ENCODE data around the gene PAQR6. TPM values are rescaled to one million over a fixed set of nuclear protein-coding genes. Genes with fewer than 3 reads are reported as not detected.

PAQR6 gene
- total RNA-seq, 1 experiment from 2014 or later: 1.7 TPM

- Histone ChIP-seq H3K4me1 (peaks cover 9% of the 10 kb centered on the region), H3K9me3 (replicated peaks) (no peaks in the 10 kb centered on the region), H3K36me3 (peaks cover 22% of the 10 kb centered on the region), H3K4me3 (peak overlapping the region; percentile 91), H3K27ac (no peak overlapping the region; the same call in 1 of the 2 replicates), H3K27me3 (no peaks in the 10 kb centered on the region)
- peak; percentile 22 to 33 for DNase-seq
Observed at GRCh38 chr1:156281281-156281680, 33.4 kb upstream of the PAQR6 start.

- H3K36me3 ChIP-seq: peaks cover 33% of the 10 kb centered on the region
Observed at GRCh38 chr1:156279837-156280236, 32.0 kb upstream of the PAQR6 start.

GRCh38 chr1:156276966-156277381 is 29.1 kb upstream of the PAQR6 start:
- Histone ChIP-seq H3K36me3 (peaks cover 56% of the 10 kb centered on the region), H3K9me3 (replicated peaks) (no peaks in the 10 kb centered on the region), H3K4me1 (peaks cover 9% of the 10 kb centered on the region), H3K27ac (no peak overlapping the region), H3K27me3 (no peaks in the 10 kb centered on the region), H3K4me3 (no peak overlapping the region)
- DNase-seq: no peak

More at GRCh38 chr1:156279837-156280236, 32.0 kb upstream of the PAQR6 start:
- H3K9me3 ChIP-seq (replicated peaks): no peaks in the 10 kb centered on the region
- no peak for DNase-seq
- H3K27ac ChIP-seq: no peak overlapping the region
- no peaks in the 10 kb centered on the region for H3K27me3 ChIP-seq
- no peak overlapping the region for H3K4me3 ChIP-seq
- H3K4me1 ChIP-seq: peaks cover 9% of the 10 kb centered on the region

GRCh38 chr1:156276532-156276931 is 28.7 kb upstream of the PAQR6 start:
- DNase-seq: no peak
- H3K4me3 ChIP-seq: no peak overlapping the region
- peaks cover 7% of the 10 kb centered on the region for H3K4me1 ChIP-seq
- H3K9me3 ChIP-seq (replicated peaks): no peaks in the 10 kb centered on the region
- H3K27me3 ChIP-seq: no peaks in the 10 kb centered on the region
- H3K36me3 ChIP-seq: peaks cover 60% of the 10 kb centered on the region
- H3K27ac ChIP-seq: no peak overlapping the region

- no peaks in the 10 kb centered on the region for H3K4me1 ChIP-seq
- H3K27ac ChIP-seq: no peak overlapping the region
- H3K36me3 ChIP-seq: peaks cover 79% of the 10 kb centered on the region
- no peak for DNase-seq
- H3K4me3 ChIP-seq: no peak overlapping the region
- no peaks in the 10 kb centered on the region for H3K9me3 ChIP-seq (replicated peaks)
- H3K27me3 ChIP-seq: no peaks in the 10 kb centered on the region
Observed at GRCh38 chr1:156270314-156270713, 22.5 kb upstream of the PAQR6 start.

GRCh38 chr1:156268336-156268735 is 20.5 kb upstream of the PAQR6 start:
- H3K27ac ChIP-seq: no peak overlapping the region
- H3K9me3 ChIP-seq (replicated peaks): no peaks in the 10 kb centered on the region
- no peak overlapping the region for H3K4me3 ChIP-seq
- H3K27me3 ChIP-seq: no peaks in the 10 kb centered on the region
- no peaks in the 10 kb centered on the region for H3K4me1 ChIP-seq
- DNase-seq: no peak
- H3K36me3 ChIP-seq: peaks cover 81% of the 10 kb centered on the region

- Histone ChIP-seq H3K9me3 (replicated peaks) (no peaks in the 10 kb centered on the region), H3K36me3 (peaks cover 76% of the 10 kb centered on the region), H3K27me3 (no peaks in the 10 kb centered on the region), H3K4me3 (no peak overlapping the region), H3K4me1 (peaks cover 5% of the 10 kb centered on the region; the same call in 1 of the 2 replicates), H3K27ac (no peak overlapping the region)
- DNase-seq: no peak
Observed at GRCh38 chr1:156266051-156266450, 18.2 kb upstream of the PAQR6 start.

- H3K27me3 ChIP-seq: no peaks in the 10 kb centered on the region
- H3K4me3 ChIP-seq: no peak overlapping the region
- peaks cover 13% of the 10 kb centered on the region for H3K4me1 ChIP-seq
- peaks cover 84% of the 10 kb centered on the region for H3K36me3 ChIP-seq
- no peaks in the 10 kb centered on the region for H3K9me3 ChIP-seq (replicated peaks)
- no peak overlapping the region for H3K27ac ChIP-seq
- no peak for DNase-seq
Observed at GRCh38 chr1:156263288-156263655, 15.4 kb upstream of the PAQR6 start.

- Histone ChIP-seq H3K4me1 (peaks cover 13% of the 10 kb centered on the region), H3K27ac (no peak overlapping the region), H3K4me3 (no peak overlapping the region), H3K36me3 (peaks cover 84% of the 10 kb centered on the region), H3K27me3 (no peaks in the 10 kb centered on the region), H3K9me3 (replicated peaks) (no peaks in the 10 kb centered on the region)
- DNase-seq: no peak
Observed at GRCh38 chr1:156262461-156263287, 14.8 kb upstream of the PAQR6 start.

GRCh38 chr1:156260896-156261295 is 13.0 kb upstream of the PAQR6 start:
- Histone ChIP-seq H3K4me1 (peaks cover 13% of the 10 kb centered on the region), H3K27ac (peak overlapping the region; percentile 43; the same call in 1 of the 2 replicates), H3K4me3 (no peak overlapping the region), H3K36me3 (peaks cover 72% of the 10 kb centered on the region), H3K9me3 (replicated peaks) (no peaks in the 10 kb centered on the region), H3K27me3 (no peaks in the 10 kb centered on the region)
- peak; percentile 88 to 94 for DNase-seq

- Histone ChIP-seq H3K27me3 (no peaks in the 10 kb centered on the region), H3K36me3 (peaks cover 71% of the 10 kb centered on the region), H3K4me3 (no peak overlapping the region), H3K27ac (no peak overlapping the region), H3K4me1 (peaks cover 13% of the 10 kb centered on the region), H3K9me3 (replicated peaks) (no peaks in the 10 kb centered on the region)
- DNase-seq: no peak
Observed at GRCh38 chr1:156259805-156260204, 11.9 kb upstream of the PAQR6 start.

GRCh38 chr1:156258859-156259258 is 11.0 kb upstream of the PAQR6 start:
- H3K9me3 ChIP-seq (replicated peaks): no peaks in the 10 kb centered on the region
- no peak for DNase-seq
- H3K27ac ChIP-seq: no peak overlapping the region
- H3K4me3 ChIP-seq: no peak overlapping the region
- no peaks in the 10 kb centered on the region for H3K27me3 ChIP-seq
- peaks cover 70% of the 10 kb centered on the region for H3K36me3 ChIP-seq
- peaks cover 13% of the 10 kb centered on the region for H3K4me1 ChIP-seq

- Histone ChIP-seq H3K4me3 (no peak overlapping the region), H3K36me3 (peaks cover 66% of the 10 kb centered on the region), H3K27ac (no peak overlapping the region), H3K9me3 (replicated peaks) (no peaks in the 10 kb centered on the region), H3K4me1 (peaks cover 13% of the 10 kb centered on the region), H3K27me3 (no peaks in the 10 kb centered on the region)
- DNase-seq: no peak
Observed at GRCh38 chr1:156257711-156258110, 9.9 kb upstream of the PAQR6 start.

- Histone ChIP-seq H3K4me1 (no peaks in the 10 kb centered on the region), H3K27me3 (no peaks in the 10 kb centered on the region), H3K36me3 (peaks cover 55% of the 10 kb centered on the region), H3K4me3 (no peak overlapping the region), H3K9me3 (replicated peaks) (no peaks in the 10 kb centered on the region), H3K27ac (no peak overlapping the region)
- DNase-seq: no peak
Observed at GRCh38 chr1:156253634-156254033, 5.8 kb upstream of the PAQR6 start.

- no peaks in the 10 kb centered on the region for H3K27me3 ChIP-seq
- H3K27ac ChIP-seq: no peak overlapping the region
- DNase-seq: peak; percentile 41 to 45
- H3K9me3 ChIP-seq (replicated peaks): no peaks in the 10 kb centered on the region
- H3K4me1 ChIP-seq: no peaks in the 10 kb centered on the region
- H3K4me3 ChIP-seq: no peak overlapping the region
- H3K36me3 ChIP-seq: peaks cover 44% of the 10 kb centered on the region
Observed at GRCh38 chr1:156251527-156251926, 3.7 kb upstream of the PAQR6 start.

GRCh38 chr1:156249593-156249992 is 1.7 kb upstream of the PAQR6 start:
- Histone ChIP-seq H3K4me3 (no peak overlapping the region), H3K9me3 (replicated peaks) (no peaks in the 10 kb centered on the region), H3K4me1 (no peaks in the 10 kb centered on the region), H3K27me3 (no peaks in the 10 kb centered on the region), H3K27ac (no peak overlapping the region), H3K36me3 (peaks cover 36% of the 10 kb centered on the region)
- no peak for DNase-seq
